RWPE2 (cell line): ENCODE measurements around the gene PGAP3.

Source experiments
- ATAC-seq: fragments of 200-7000 bp; cut with Tn5 transposase; 3 replicates; pipeline ENCODE4 v1.9.1; 2021; ENCODE audit warnings: low read depth
- DNase-seq: peaks from one replicate; pipeline ENCODE4 v3.0.0-alpha.2; 2020; ENCODE audit warnings: low spot score
- H3K27ac ChIP-seq: fragments of 450-650 bp; 2 replicates; pipeline ENCODE4 v1.5.1; 2017; ENCODE audit warnings: mild to moderate bottlenecking; ENCODE audit not compliant: poor library complexity, severe bottlenecking
- H3K27me3 ChIP-seq: fragments of 250-450 bp; sonication (Bioruptor Pico); 2 replicates; pipeline ENCODE4 v1.5.1; 2021; ENCODE audit warnings: mild to moderate bottlenecking, moderate library complexity; ENCODE audit not compliant: insufficient read depth, poor library complexity, severe bottlenecking
- H3K36me3 ChIP-seq: fragments of 250-450 bp; sonication (Bioruptor Pico); 2 replicates; pipeline ENCODE4 v1.5.1; 2020; ENCODE audit warnings: low read depth, mild to moderate bottlenecking, moderate library complexity
- H3K4me1 ChIP-seq: fragments of 250-450 bp; sonication (Bioruptor Pico); 2 replicates; pipeline ENCODE4 v1.5.1; 2021; ENCODE audit warnings: mild to moderate bottlenecking, moderate library complexity; ENCODE audit not compliant: insufficient read depth, poor library complexity, severe bottlenecking
- H3K4me3 ChIP-seq: fragments of 250-450 bp; sonication (Bioruptor Pico); 2 replicates; pipeline ENCODE4 v1.5.1; 2021; ENCODE audit warnings: mild to moderate bottlenecking, moderate library complexity; ENCODE audit not compliant: severe bottlenecking
- H3K9me3 ChIP-seq: fragments of 250-450 bp; sonication (Bioruptor Pico); 2 replicates; pipeline ENCODE4 v1.5.1; 2021; ENCODE audit warnings: mild to moderate bottlenecking, moderate library complexity; ENCODE audit not compliant: severe bottlenecking
- CTCF ChIP-seq: fragments of 450-650 bp; IDR thresholded peaks from one replicate; pipeline ENCODE4 v1.5.1; 2017; ENCODE audit warnings: mild to moderate bottlenecking, moderate library complexity; ENCODE audit not compliant: poor library complexity, severe bottlenecking

Gene PGAP3

DNA sequence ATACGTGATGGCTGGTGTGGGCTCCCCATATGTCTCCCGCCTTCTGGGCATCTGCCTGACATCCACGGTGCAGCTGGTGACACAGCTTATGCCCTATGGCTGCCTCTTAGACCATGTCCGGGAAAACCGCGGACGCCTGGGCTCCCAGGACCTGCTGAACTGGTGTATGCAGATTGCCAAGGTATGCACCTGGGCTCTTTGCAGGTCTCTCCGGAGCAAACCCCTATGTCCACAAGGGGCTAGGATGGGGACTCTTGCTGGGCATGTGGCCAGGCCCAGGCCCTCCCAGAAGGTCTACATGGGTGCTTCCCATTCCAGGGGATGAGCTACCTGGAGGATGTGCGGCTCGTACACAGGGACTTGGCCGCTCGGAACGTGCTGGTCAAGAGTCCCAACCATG lies 36.9 kb upstream of the PGAP3 start:
- DNase-seq: no peak
- H3K27me3 ChIP-seq: no peaks in the 10 kb centered on the region
- no peaks in the 10 kb centered on the region for H3K4me1 ChIP-seq
- no peak overlapping the region for H3K27ac ChIP-seq
- no peak for TF ChIP-seq CTCF
- no peaks in the 10 kb centered on the region for H3K9me3 ChIP-seq
- ATAC-seq: no peak
- peaks cover 43% of the 10 kb centered on the region for H3K36me3 ChIP-seq
- no peak overlapping the region for H3K4me3 ChIP-seq

DNA sequence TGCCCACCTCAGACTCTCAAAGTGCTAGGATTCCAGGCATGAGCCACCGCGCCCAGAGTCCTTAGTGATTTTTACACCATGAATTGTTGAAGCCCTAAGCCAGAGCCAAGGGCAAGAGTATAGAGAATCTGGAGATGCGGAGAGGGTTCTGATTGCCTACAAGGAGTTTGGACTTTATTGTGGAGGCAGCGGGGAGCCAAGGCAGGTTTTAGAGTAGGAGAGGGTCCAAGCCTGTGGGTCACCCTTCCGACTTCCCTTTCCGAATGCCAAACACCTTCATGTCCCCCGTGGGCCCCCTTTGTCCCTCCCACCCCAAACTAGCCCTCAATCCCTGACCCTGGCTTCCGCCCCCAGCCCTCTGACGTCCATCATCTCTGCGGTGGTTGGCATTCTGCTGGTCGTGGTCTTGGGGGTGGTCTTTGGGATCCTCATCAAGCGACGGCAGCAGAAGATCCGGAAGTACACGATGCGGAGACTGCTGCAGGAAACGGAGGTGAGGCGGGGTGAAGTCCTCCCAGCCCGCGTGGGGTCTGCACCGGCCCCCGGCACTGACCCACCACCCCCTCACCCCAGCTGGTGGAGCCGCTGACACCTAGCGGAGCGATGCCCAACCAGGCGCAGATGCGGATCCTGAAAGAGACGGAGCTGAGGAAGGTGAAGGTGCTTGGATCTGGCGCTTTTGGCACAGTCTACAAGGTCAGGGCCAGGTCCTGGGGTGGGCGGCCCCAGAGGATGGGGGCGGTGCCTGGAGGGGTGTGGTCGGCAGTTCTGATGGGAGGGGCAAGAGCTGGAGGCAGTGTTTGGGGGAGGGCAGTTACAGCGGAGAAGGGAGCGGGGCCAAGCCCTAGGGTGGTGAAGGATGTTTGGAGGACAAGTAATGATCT lies 35.4 kb upstream of the PGAP3 start:
- no peak for TF ChIP-seq CTCF
- H3K27ac ChIP-seq: no peak overlapping the region
- H3K4me1 ChIP-seq: no peaks in the 10 kb centered on the region
- ATAC-seq (peak; percentile 41; the same call in 1 of the 3 replicates), DNase-seq (no peak)
- H3K27me3 ChIP-seq: no peaks in the 10 kb centered on the region
- H3K9me3 ChIP-seq: no peaks in the 10 kb centered on the region
- no peak overlapping the region for H3K4me3 ChIP-seq
- H3K36me3 ChIP-seq: peaks cover 45% of the 10 kb centered on the region

- Histone ChIP-seq H3K4me1 (no peaks in the 10 kb centered on the region), H3K27ac (no peak overlapping the region), H3K4me3 (no peak overlapping the region), H3K9me3 (no peaks in the 10 kb centered on the region), H3K27me3 (no peaks in the 10 kb centered on the region), H3K36me3 (peaks cover 45% of the 10 kb centered on the region)
- no peak for TF ChIP-seq CTCF
- DNase-seq (no peak), ATAC-seq (no peak)
Measured at GRCh38 chr17:39722104-39722503, 34.2 kb upstream of the PGAP3 start.

GRCh38 chr17:39719563-39720355 lies 31.9 kb upstream of the PGAP3 start:
- TF ChIP-seq CTCF: no peak

More at GRCh38 chr17:39719563-39720355, 31.9 kb upstream of the PGAP3 start:
- Histone ChIP-seq H3K4me3 (no peak overlapping the region), H3K27me3 (no peaks in the 10 kb centered on the region), H3K4me1 (no peaks in the 10 kb centered on the region), H3K27ac (no peak overlapping the region), H3K9me3 (no peaks in the 10 kb centered on the region), H3K36me3 (peaks cover 55% of the 10 kb centered on the region)
- no peak for DNase-seq
- ATAC-seq: no peak
